WTC11 (cell line): ENCODE data around the gene DDRGK1. TPM values are rescaled to one million over a fixed set of nuclear protein-coding genes. Genes with fewer than 3 reads are reported as not detected.

Source experiments
- ATAC-seq: fragments of 200-7000 bp; cut with Tn5 transposase; 2 replicates; pipeline ENCODE4 v1.10.0; 2021; ENCODE audit warnings: mild to moderate bottlenecking, moderate library complexity
- CTCF ChIA-PET: fragments of 300-600 bp; sonication (Branson Sonifier 250); formaldehyde crosslinking; loops from one replicate; lab custom pipeline; 2021; ENCODE audit warnings: antibody characterized with exemption; lab: Charles Lee
- POLR2A ChIA-PET: fragments of 350-600 bp; sonication (Branson Sonifier 250); formaldehyde crosslinking; loops from one replicate; lab custom pipeline; 2021; ENCODE audit warnings: antibody characterized with exemption; lab: Charles Lee
- DNase-seq: peaks from one replicate; pipeline ENCODE4 v3.0.0; 2021; ENCODE audit warnings: low spot score
- H3K27ac Mint-ChIP-seq: 2 replicates; pipeline ENCODE4 v1.8.0; 2021; ENCODE audit warnings: mixed read lengths
- H3K27me3 Mint-ChIP-seq: 2 replicates; pipeline ENCODE4 v1.8.0; 2021; ENCODE audit warnings: low read depth, mild to moderate bottlenecking, moderate library complexity, mixed read lengths
- H3K36me3 Mint-ChIP-seq: 2 replicates; pipeline ENCODE4 v1.8.0; 2021; ENCODE audit warnings: mixed read lengths
- H3K4me1 Mint-ChIP-seq: 2 replicates; pipeline ENCODE4 v1.8.0; 2022; ENCODE audit warnings: mixed read lengths
- H3K4me3 Mint-ChIP-seq: 2 replicates; pipeline ENCODE4 v1.8.0; 2021; ENCODE audit warnings: mild to moderate bottlenecking, moderate library complexity, mixed read lengths
- H3K9me3 Mint-ChIP-seq: 2 replicates; pipeline ENCODE4 v1.8.0; 2021; ENCODE audit warnings: mixed read lengths
- ATF1 ChIP-seq: sonication (generic); formaldehyde crosslinking; IDR thresholded peaks from 2 replicates; pipeline ENCODE4 v1.8.1; 2023; ENCODE audit warnings: mild to moderate bottlenecking, moderate library complexity, missing genetic modification reagents
- ATF2 ChIP-seq: sonication (generic); formaldehyde crosslinking; IDR thresholded peaks from 2 replicates; pipeline ENCODE4 v1.8.1; 2022; ENCODE audit warnings: low read depth, missing genetic modification reagents, borderline replicate concordance
- EMX1 ChIP-seq: fragments of 250-450 bp; sonication (Bioruptor Pico); IDR thresholded peaks from 2 replicates; pipeline ENCODE4 v1.8.0; 2021; ENCODE audit warnings: mild to moderate bottlenecking
- ESRRA ChIP-seq: sonication (generic); formaldehyde crosslinking; IDR thresholded peaks from 2 replicates; pipeline ENCODE4 v1.8.1; 2022; ENCODE audit warnings: mild to moderate bottlenecking, missing genetic modification reagents, borderline replicate concordance
- FOXK1 ChIP-seq: sonication (generic); formaldehyde crosslinking; IDR thresholded peaks from 2 replicates; pipeline ENCODE4 v1.8.0; 2022; ENCODE audit warnings: mild to moderate bottlenecking, moderate library complexity, missing genetic modification reagents
- FOXP1 ChIP-seq: sonication (generic); formaldehyde crosslinking; IDR thresholded peaks from 2 replicates; pipeline ENCODE4 v1.8.0; 2022; ENCODE audit warnings: missing genetic modification reagents, mild to moderate bottlenecking, moderate library complexity, borderline replicate concordance
- GRHL2 ChIP-seq: fragments of 250-450 bp; sonication (Bioruptor Pico); IDR thresholded peaks from 2 replicates; pipeline ENCODE4 v1.8.0; 2022; ENCODE audit warnings: mild to moderate bottlenecking, moderate library complexity; ENCODE audit not compliant: insufficient replicate concordance, severe bottlenecking
- HMGA2 ChIP-seq: fragments of 250-450 bp; sonication (Bioruptor Pico); IDR thresholded peaks from 2 replicates; pipeline ENCODE4 v1.4.0; 2021; ENCODE audit warnings: mild to moderate bottlenecking, moderate library complexity
- HMGXB4 ChIP-seq: sonication (generic); formaldehyde crosslinking; IDR thresholded peaks from 2 replicates; pipeline ENCODE4 v1.8.1; 2023; ENCODE audit warnings: mild to moderate bottlenecking, moderate library complexity, missing genetic modification reagents
- IRF2 ChIP-seq: sonication (generic); formaldehyde crosslinking; IDR thresholded peaks from 2 replicates; pipeline ENCODE4 v1.8.0; 2022; ENCODE audit warnings: low read depth, missing genetic modification reagents, borderline replicate concordance
- MAX ChIP-seq: sonication (generic); formaldehyde crosslinking; IDR thresholded peaks from 2 replicates; pipeline ENCODE4 v1.8.0; 2022; ENCODE audit warnings: mild to moderate bottlenecking, missing genetic modification reagents
- MYBL2 ChIP-seq: sonication (generic); formaldehyde crosslinking; IDR thresholded peaks from 2 replicates; pipeline ENCODE4 v1.8.1; 2023; ENCODE audit warnings: mild to moderate bottlenecking, moderate library complexity, missing genetic modification reagents
- SMAD4 ChIP-seq: sonication (generic); formaldehyde crosslinking; IDR thresholded peaks from 2 replicates; pipeline ENCODE4 v1.8.0; 2022; ENCODE audit warnings: mild to moderate bottlenecking, missing genetic modification reagents
- SOX15 ChIP-seq: fragments of 250-450 bp; sonication (Bioruptor Pico); IDR thresholded peaks from 2 replicates; pipeline ENCODE4 v1.9.0; 2021; ENCODE audit warnings: mild to moderate bottlenecking
- USF2 ChIP-seq: sonication (generic); formaldehyde crosslinking; IDR thresholded peaks from 2 replicates; pipeline ENCODE4 v1.8.1; 2023; ENCODE audit warnings: mild to moderate bottlenecking, missing genetic modification reagents, moderate library complexity
- ZNF263 ChIP-seq: sonication (generic); formaldehyde crosslinking; IDR thresholded peaks from 2 replicates; pipeline ENCODE4 v1.8.1; 2022; ENCODE audit warnings: low read depth, mild to moderate bottlenecking, moderate library complexity, missing genetic modification reagents
- total RNA-seq: library from RNA; stranded (reverse); gene quantifications from 3 replicates; pipeline ENCODE4 v1.2.3, GENCODE V29; 2021
- TF ChIP-seq, protein P1 (sequence below): sonication (generic); formaldehyde crosslinking; IDR thresholded peaks from 2 replicates; pipeline ENCODE4 v1.8.1; 2023; ENCODE audit warnings: mild to moderate bottlenecking, missing genetic modification reagents, borderline replicate concordance
- TF ChIP-seq, protein P2 (sequence below): sonication (generic); formaldehyde crosslinking; IDR thresholded peaks from 2 replicates; pipeline ENCODE4 v1.8.1; 2023; ENCODE audit warnings: mild to moderate bottlenecking, missing genetic modification reagents

DDRGK1 gene
- total RNA-seq, 1 experiment from 2014 or later = 46.4 TPM

DNA sequence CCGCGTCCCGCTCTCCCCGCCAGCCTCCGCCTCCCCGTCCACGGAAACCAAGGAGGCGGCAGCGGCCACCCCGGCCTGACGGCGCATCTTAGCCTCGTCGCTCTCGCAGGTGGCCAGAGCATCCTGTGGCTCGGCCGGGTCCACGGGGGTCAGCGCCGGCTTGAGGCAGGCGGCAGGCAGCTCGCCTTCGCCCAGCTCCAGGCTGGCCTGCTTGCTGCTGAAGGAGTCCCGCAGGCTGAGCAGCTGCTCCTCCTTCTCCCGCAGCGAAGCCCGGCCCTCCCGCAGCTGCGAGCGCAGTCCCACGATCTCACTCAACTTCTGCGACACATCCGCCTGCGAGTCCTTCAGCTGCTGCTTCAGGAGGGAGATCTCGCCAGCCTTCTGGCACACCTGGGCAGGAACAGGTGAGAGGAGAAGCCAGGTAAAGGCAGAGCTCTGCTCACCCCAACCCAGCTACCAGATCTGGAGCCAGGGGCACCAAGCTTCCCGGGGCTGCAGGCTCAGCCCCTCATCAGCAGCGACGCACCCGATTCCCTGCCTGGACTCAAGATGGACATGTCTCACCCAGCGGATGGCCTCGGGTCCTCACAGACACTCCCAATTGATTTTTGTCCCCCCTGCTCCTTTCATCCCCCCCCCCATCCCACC is 39.6 kb downstream of the DDRGK1 start:
- Mint-ChIP-seq H3K4me1 (peaks cover 25% of the 10 kb centered on the region), H3K4me3 (no peak overlapping the region), H3K27me3 (peaks cover 2% of the 10 kb centered on the region; the same call in 1 of the 2 replicates), H3K27ac (no peak overlapping the region), H3K36me3 (peaks cover 2% of the 10 kb centered on the region), H3K9me3 (no peaks in the 10 kb centered on the region; the same call in 1 of the 2 replicates)
- CTCF ChIA-PET = interaction anchor here (0.8 to 1.6 kb wide), 2 partner anchors 35 to 111 kb away, joined by 3 to 4 read pairs; no protein-coding TSS in a partner anchor
- ATAC-seq = no peak
- DNase-seq = no peak
- POLR2A ChIA-PET = no interaction called here
- no peak for TF ChIP-seq MAX (CRISPR knock-in tag)
- no peak for TF ChIP-seq ATF2
- TF ChIP-seq ESRRA (CRISPR knock-in tag) = no peak
- TF ChIP-seq HMGA2 (CRISPR knock-in tag) = no peak
- no peak for TF ChIP-seq MYBL2 (CRISPR knock-in tag)

GRCh38 chr20:3164043-3164762 is 40.3 kb downstream of the DDRGK1 start:
- no peak overlapping the region for H3K4me3 Mint-ChIP-seq
- DNase-seq (no peak), ATAC-seq (no peak)
- H3K36me3 Mint-ChIP-seq = peaks cover 2% of the 10 kb centered on the region
- POLR2A ChIA-PET = no interaction called here
- TF ChIP-seq GRHL2 (CRISPR knock-in tag) (no peak), EMX1 (CRISPR knock-in tag) (no peak), IRF2 (CRISPR knock-in tag) (no peak), ATF1 (CRISPR knock-in tag) (no peak), USF2 (CRISPR knock-in tag) (no peak), SMAD4 (CRISPR knock-in tag) (no peak), FOXP1 (no peak), ATF2 (no peak), SOX15 (no peak), HMGXB4 (CRISPR knock-in tag) (no peak), FOXK1 (CRISPR knock-in tag) (no peak), ZNF263 (CRISPR knock-in tag) (no peak)
- TF ChIP-seq, protein P1, sequence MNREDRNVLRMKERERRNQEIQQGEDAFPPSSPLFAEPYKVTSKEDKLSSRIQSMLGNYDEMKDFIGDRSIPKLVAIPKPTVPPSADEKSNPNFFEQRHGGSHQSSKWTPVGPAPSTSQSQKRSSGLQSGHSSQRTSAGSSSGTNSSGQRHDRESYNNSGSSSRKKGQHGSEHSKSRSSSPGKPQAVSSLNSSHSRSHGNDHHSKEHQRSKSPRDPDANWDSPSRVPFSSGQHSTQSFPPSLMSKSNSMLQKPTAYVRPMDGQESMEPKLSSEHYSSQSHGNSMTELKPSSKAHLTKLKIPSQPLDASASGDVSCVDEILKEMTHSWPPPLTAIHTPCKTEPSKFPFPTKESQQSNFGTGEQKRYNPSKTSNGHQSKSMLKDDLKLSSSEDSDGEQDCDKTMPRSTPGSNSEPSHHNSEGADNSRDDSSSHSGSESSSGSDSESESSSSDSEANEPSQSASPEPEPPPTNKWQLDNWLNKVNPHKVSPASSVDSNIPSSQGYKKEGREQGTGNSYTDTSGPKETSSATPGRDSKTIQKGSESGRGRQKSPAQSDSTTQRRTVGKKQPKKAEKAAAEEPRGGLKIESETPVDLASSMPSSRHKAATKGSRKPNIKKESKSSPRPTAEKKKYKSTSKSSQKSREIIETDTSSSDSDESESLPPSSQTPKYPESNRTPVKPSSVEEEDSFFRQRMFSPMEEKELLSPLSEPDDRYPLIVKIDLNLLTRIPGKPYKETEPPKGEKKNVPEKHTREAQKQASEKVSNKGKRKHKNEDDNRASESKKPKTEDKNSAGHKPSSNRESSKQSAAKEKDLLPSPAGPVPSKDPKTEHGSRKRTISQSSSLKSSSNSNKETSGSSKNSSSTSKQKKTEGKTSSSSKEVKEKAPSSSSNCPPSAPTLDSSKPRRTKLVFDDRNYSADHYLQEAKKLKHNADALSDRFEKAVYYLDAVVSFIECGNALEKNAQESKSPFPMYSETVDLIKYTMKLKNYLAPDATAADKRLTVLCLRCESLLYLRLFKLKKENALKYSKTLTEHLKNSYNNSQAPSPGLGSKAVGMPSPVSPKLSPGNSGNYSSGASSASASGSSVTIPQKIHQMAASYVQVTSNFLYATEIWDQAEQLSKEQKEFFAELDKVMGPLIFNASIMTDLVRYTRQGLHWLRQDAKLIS (CRISPR knock-in tag) = no peak
- TF ChIP-seq, protein P2, sequence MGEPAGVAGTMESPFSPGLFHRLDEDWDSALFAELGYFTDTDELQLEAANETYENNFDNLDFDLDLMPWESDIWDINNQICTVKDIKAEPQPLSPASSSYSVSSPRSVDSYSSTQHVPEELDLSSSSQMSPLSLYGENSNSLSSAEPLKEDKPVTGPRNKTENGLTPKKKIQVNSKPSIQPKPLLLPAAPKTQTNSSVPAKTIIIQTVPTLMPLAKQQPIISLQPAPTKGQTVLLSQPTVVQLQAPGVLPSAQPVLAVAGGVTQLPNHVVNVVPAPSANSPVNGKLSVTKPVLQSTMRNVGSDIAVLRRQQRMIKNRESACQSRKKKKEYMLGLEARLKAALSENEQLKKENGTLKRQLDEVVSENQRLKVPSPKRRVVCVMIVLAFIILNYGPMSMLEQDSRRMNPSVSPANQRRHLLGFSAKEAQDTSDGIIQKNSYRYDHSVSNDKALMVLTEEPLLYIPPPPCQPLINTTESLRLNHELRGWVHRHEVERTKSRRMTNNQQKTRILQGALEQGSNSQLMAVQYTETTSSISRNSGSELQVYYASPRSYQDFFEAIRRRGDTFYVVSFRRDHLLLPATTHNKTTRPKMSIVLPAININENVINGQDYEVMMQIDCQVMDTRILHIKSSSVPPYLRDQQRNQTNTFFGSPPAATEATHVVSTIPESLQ (CRISPR knock-in tag) = no peak
- CTCF ChIA-PET = interaction anchor here (1.2 to 1.6 kb wide), 2 partner anchors 13 to 110 kb away, joined by 4 to 5 read pairs; no protein-coding TSS in a partner anchor
- H3K4me1 Mint-ChIP-seq = peaks cover 23% of the 10 kb centered on the region
- no peak overlapping the region for H3K27ac Mint-ChIP-seq
- H3K9me3 Mint-ChIP-seq = no peaks in the 10 kb centered on the region; the same call in 1 of the 2 replicates
- H3K27me3 Mint-ChIP-seq = peaks cover under 1% of the 10 kb centered on the region; the same call in 1 of the 2 replicates
